Measurements from ENCODE around the gene OGFRL1.

DNA sequence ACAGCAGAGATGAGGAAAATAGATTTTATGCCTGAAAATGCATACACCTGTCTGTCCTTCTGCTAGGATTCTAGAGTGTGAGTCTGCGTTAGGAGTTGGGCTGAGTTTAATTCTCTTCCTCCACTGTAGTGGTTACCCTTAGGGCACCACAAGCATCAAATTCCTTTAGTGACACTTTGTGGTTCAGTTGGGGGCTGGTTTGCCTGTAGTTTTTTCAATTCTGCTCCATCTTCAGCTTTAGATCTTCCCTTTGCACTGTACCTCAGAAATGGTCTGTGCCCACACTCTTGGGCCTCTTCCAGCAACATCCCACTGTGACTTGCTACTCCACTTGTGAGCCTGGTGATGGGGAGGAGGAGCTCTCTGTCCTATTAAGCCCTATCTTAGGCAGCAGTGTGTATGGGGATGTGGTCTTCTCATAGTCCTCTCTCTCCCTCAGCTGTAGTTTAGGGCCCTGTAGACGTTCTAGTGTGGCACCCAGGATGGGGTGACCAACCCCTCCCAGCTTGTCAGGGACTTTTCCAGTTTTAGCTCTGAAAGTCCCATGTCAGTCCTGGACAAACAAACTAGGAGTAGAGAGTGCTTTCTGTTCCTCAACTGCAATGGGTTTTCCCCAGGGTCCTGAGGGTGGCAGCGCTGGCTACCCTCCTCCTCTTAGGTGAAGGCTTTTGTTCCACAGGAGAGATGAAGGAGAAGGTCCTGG is 19.7 kb upstream of the OGFRL1 start:
- TF ChIP-seq SIN3A (IDR thresholded peaks at IDR 0.05; ENCODE audit: borderline replicate concordance, insufficient read depth, low read length) (no peak), POLR2AphosphoS5 (IDR thresholded peaks at IDR 0.05; ENCODE audit: low read depth, low read length) (no peak), TAF1 (IDR thresholded peaks at IDR 0.05; ENCODE audit: borderline replicate concordance, insufficient read depth, low read length) (no peak)
- TF ChIP-seq, protein P1, sequence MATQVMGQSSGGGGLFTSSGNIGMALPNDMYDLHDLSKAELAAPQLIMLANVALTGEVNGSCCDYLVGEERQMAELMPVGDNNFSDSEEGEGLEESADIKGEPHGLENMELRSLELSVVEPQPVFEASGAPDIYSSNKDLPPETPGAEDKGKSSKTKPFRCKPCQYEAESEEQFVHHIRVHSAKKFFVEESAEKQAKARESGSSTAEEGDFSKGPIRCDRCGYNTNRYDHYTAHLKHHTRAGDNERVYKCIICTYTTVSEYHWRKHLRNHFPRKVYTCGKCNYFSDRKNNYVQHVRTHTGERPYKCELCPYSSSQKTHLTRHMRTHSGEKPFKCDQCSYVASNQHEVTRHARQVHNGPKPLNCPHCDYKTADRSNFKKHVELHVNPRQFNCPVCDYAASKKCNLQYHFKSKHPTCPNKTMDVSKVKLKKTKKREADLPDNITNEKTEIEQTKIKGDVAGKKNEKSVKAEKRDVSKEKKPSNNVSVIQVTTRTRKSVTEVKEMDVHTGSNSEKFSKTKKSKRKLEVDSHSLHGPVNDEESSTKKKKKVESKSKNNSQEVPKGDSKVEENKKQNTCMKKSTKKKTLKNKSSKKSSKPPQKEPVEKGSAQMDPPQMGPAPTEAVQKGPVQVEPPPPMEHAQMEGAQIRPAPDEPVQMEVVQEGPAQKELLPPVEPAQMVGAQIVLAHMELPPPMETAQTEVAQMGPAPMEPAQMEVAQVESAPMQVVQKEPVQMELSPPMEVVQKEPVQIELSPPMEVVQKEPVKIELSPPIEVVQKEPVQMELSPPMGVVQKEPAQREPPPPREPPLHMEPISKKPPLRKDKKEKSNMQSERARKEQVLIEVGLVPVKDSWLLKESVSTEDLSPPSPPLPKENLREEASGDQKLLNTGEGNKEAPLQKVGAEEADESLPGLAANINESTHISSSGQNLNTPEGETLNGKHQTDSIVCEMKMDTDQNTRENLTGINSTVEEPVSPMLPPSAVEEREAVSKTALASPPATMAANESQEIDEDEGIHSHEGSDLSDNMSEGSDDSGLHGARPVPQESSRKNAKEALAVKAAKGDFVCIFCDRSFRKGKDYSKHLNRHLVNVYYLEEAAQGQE (IDR thresholded peaks at IDR 0.05; ENCODE audit: insufficient read depth in 1 of 2, low read depth in 2 of 2, low read length in 2 of 2) = no peak

Data from PFSK-1 (cell line).